Endothelial cell (in vitro differentiated cells): ENCODE data around the gene RAP1GAP. TPM values are rescaled to one million over a fixed set of nuclear protein-coding genes. Genes with fewer than 3 reads are reported as not detected.

Experiments used
- DNase-seq: peaks from one replicate; pipeline ENCODE4 v3.0.0; 2021; ENCODE audit warnings: low spot score
- H3K27ac Mint-ChIP-seq: one replicate; pipeline ENCODE4 v1.8.0; 2021; ENCODE audit warnings: mixed read lengths, inconsistent platforms; ENCODE audit not compliant: unreplicated experiment
- H3K27me3 Mint-ChIP-seq: one replicate; pipeline ENCODE4 v1.8.0; 2021; ENCODE audit warnings: mild to moderate bottlenecking, moderate library complexity, mixed read lengths, inconsistent platforms; ENCODE audit not compliant: unreplicated experiment
- H3K36me3 Mint-ChIP-seq: one replicate; pipeline ENCODE4 v1.8.0; 2021; ENCODE audit warnings: mild to moderate bottlenecking, low read depth, mixed read lengths, inconsistent platforms; ENCODE audit not compliant: unreplicated experiment
- H3K4me1 Mint-ChIP-seq: one replicate; pipeline ENCODE4 v1.8.0; 2021; ENCODE audit warnings: mild to moderate bottlenecking, mixed read lengths, inconsistent platforms; ENCODE audit not compliant: unreplicated experiment
- H3K4me3 Mint-ChIP-seq: one replicate; pipeline ENCODE4 v1.8.0; 2021; ENCODE audit warnings: mild to moderate bottlenecking, mixed read lengths, inconsistent platforms; ENCODE audit not compliant: unreplicated experiment
- H3K9me3 Mint-ChIP-seq: one replicate; pipeline ENCODE4 v1.8.0; 2021; ENCODE audit warnings: mixed read lengths, inconsistent platforms; ENCODE audit not compliant: unreplicated experiment
- CTCF ChIP-seq: fragments of 200-600 bp; sonication (generic); IDR thresholded peaks from one replicate; pipeline ENCODE4 v1.5.0; 2021; ENCODE audit warnings: antibody characterized with exemption; ENCODE audit not compliant: unreplicated experiment
- total RNA-seq: library from RNA; stranded (reverse); fragmentation: NEBNext Ultra II Directional; extraction: Animal tissue kit (Norgen Biotek cat#: 25700); gene quantifications from one replicate; pipeline ENCODE4 v1.2.1, GENCODE V29; 2021; ENCODE audit not compliant: unreplicated experiment

The RAP1GAP gene
- total RNA-seq, 1 donor from 2014 or later, result 0.56 TPM

- no peak overlapping the region for H3K27ac Mint-ChIP-seq
- H3K9me3 Mint-ChIP-seq, result no peaks in the 10 kb centered on the region
- no peaks in the 10 kb centered on the region for H3K36me3 Mint-ChIP-seq
- TF ChIP-seq CTCF, result no peak
- H3K4me3 Mint-ChIP-seq, result no peak overlapping the region
- H3K4me1 Mint-ChIP-seq, result no peaks in the 10 kb centered on the region
- peaks cover 26% of the 10 kb centered on the region for H3K27me3 Mint-ChIP-seq
- DNase-seq, result no peak
Observed at GRCh38 chr1:21662426-21663247, 6.5 kb downstream of the RAP1GAP start.

DNA sequence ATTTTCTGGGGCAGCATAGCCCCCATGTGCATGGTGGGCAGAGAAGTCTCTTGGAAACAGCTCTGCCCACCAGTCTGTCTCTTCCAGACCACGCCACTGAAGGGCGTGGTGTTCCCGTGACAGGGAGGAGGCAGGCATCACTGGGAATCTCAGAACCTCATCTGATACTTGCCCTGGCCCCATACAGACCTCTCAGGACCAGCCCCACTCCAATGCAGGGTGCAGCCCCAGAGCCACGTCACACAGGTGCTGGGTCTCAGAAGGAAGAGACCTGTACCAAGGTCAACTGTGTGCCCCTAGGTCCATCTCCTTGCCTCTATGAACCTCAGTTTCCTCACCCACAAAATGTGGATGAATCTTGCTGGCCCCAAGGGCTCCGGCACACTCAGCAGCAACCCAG lies 7.3 kb downstream of the RAP1GAP start:
- Mint-ChIP-seq H3K27me3 (peaks cover 28% of the 10 kb centered on the region), H3K9me3 (no peaks in the 10 kb centered on the region)
- TF ChIP-seq CTCF, result no peak

DNA sequence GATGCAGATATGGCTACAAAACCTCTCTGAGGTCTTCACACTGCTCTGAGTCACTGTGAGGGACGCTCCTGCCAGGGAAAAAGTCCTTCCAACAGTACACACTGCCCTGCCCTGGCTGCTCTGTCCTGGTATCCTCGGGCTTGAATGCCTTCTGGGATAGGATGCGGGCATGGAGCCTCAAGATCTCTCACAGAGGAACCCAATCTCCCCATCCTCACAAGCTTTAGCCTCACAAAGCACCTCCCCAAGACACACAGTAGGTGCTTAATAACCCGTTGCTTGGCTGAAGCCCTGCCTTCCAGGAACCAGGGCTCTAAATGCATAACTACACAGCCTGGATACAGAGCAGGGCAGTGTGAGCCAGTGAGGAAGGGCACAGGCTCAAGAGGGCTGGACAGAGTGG lies 9.2 kb downstream of the RAP1GAP start:
- Mint-ChIP-seq H3K4me3 (no peak overlapping the region), H3K36me3 (no peaks in the 10 kb centered on the region)
- no peak for DNase-seq

More for the DNA sequence above, 7.3 kb downstream of the RAP1GAP start:
- no peak overlapping the region for H3K27ac Mint-ChIP-seq
- no peaks in the 10 kb centered on the region for H3K4me1 Mint-ChIP-seq
- DNase-seq, result no peak
- no peak overlapping the region for H3K4me3 Mint-ChIP-seq
- H3K36me3 Mint-ChIP-seq, result no peaks in the 10 kb centered on the region

DNA sequence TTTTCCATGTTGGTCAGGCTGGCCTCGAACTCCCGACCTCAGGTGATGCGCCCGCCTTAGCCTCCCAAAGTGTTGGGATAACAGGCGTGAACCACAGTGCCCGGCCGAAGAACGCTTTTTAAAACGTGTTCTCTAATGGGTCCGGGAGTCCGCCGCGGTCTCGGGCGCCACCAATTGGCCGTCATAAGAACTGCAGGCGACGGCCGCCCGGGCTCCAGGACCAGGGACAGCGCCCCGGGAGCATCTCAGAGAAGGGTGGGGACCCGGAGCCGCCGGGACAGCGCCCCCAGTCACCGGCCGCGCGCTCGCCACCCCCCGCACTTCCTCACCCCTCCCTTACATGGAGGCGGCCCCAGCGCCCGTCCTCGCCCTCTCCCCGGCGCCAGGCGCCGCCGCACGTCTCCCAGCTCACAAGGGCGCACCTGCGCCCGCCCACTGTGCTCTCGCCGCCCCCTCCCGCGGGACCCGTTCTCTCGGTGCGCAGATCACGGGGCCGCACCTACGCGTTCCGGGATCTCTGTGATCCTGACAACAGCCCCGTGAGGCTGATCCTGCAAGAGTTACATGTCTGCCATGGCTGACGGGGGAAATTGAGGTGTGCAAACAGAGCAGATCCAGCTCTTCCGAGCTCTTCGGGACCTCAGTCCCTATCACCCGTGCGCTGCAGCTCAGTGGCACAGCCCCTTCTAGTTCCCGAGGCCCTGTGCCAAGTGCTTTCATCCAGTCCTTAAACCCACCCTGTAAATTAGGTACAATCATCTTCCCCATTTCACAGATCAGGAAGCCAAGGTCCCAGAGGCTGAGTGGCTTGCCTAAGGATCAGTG lies 9.8 kb downstream of the RAP1GAP start:
- no peak overlapping the region for H3K4me3 Mint-ChIP-seq
- DNase-seq, result peak; percentile 87
- TF ChIP-seq CTCF, result peak; percentile 92
- H3K9me3 Mint-ChIP-seq, result no peaks in the 10 kb centered on the region
- peaks cover 16% of the 10 kb centered on the region for H3K27me3 Mint-ChIP-seq
- H3K27ac Mint-ChIP-seq, result no peak overlapping the region
- H3K4me1 Mint-ChIP-seq, result no peaks in the 10 kb centered on the region
- H3K36me3 Mint-ChIP-seq, result no peaks in the 10 kb centered on the region

More for the DNA sequence above, 9.2 kb downstream of the RAP1GAP start:
- Mint-ChIP-seq H3K27ac (no peak overlapping the region), H3K9me3 (no peaks in the 10 kb centered on the region), H3K4me1 (no peaks in the 10 kb centered on the region), H3K27me3 (peaks cover 18% of the 10 kb centered on the region)
- no peak for TF ChIP-seq CTCF
